Keratinocyte (primary cell): ENCODE data around the gene HS1BP3. TPM values are rescaled to one million over a fixed set of nuclear protein-coding genes. Genes with fewer than 3 reads are reported as not detected.

Experiments used
- DNase-seq: peaks from one replicate; pipeline ENCODE4 v3.0.0-alpha.2; 2011; ENCODE audit warnings: low read depth, missing footprints, low spot score
- FAIRE-seq: peaks from 2 replicates; lab custom pipeline; 2011; peaks lifted over from hg19 to GRCh38; lab: Jason Lieb, UNC
- H2AFZ ChIP-seq: 2 replicates; pipeline ENCODE4 v1.6.0; 2012; ENCODE audit warnings: low read length, control low read depth, inconsistent platforms; ENCODE audit not compliant: control insufficient read depth
- H3K27ac ChIP-seq: 2 replicates; pipeline ENCODE4 v1.5.1; 2011; ENCODE audit warnings: low read length; ENCODE audit not compliant: control insufficient read depth, insufficient read depth
- H3K27me3 ChIP-seq: 3 replicates; pipeline ENCODE4 v1.6.0; 2011; ENCODE audit warnings: low read length; ENCODE audit not compliant: control insufficient read depth, insufficient read depth; ENCODE audit errors: extremely low read depth
- H3K36me3 ChIP-seq, 2 experiments: 2 replicates in 1 of 2; 3 replicates in 1 of 2; pipeline ENCODE4 v1.5.1; 2011; ENCODE audit warnings: low read length in 2 of 2, mild to moderate bottlenecking in 1 of 2; ENCODE audit not compliant: control insufficient read depth in 2 of 2, insufficient read depth in 2 of 2; ENCODE audit errors: extremely low read depth in 1 of 2
- H3K4me1 ChIP-seq: 3 replicates; pipeline ENCODE4 v1.5.1; 2011; ENCODE audit warnings: low read length; ENCODE audit not compliant: control insufficient read depth, insufficient read depth; ENCODE audit errors: extremely low read depth
- H3K4me2 ChIP-seq: 3 replicates; pipeline ENCODE4 v1.6.0; 2011; ENCODE audit warnings: low read depth, low read length; ENCODE audit not compliant: control insufficient read depth, insufficient read depth; ENCODE audit errors: extremely low read depth
- H3K4me3 ChIP-seq, 3 experiments: fragments of 200-600 bp in 1 of 3; sonication (generic) in 1 of 3; 2 replicates in 2 of 3; 3 replicates in 1 of 3; pipeline ENCODE4 v1.5.1; 2011 to 2016; ENCODE audit warnings: low read length in 3 of 3, mild to moderate bottlenecking in 3 of 3, control low read depth in 2 of 3, inconsistent platforms in 1 of 3, low read depth in 1 of 3, mixed read lengths in 1 of 3, mixed run types in 1 of 3, moderate library complexity in 1 of 3; ENCODE audit not compliant: control insufficient read depth in 2 of 3, insufficient read depth in 2 of 3; ENCODE audit errors: extremely low read depth in 1 of 3
- H3K79me2 ChIP-seq: 2 replicates; pipeline ENCODE4 v1.6.0; 2012; ENCODE audit warnings: low read length; ENCODE audit not compliant: control insufficient read depth, insufficient read depth
- H3K9ac ChIP-seq: 3 replicates; pipeline ENCODE4 v1.6.0; 2011; ENCODE audit warnings: low read length; ENCODE audit not compliant: control insufficient read depth, insufficient read depth; ENCODE audit errors: extremely low read depth
- H3K9me1 ChIP-seq: 3 replicates; pipeline ENCODE4 v1.6.0; 2011; ENCODE audit warnings: low read length; ENCODE audit not compliant: control insufficient read depth, insufficient read depth; ENCODE audit errors: extremely low read depth
- H3K9me3 ChIP-seq: 2 replicates; pipeline ENCODE4 v1.5.1; 2012; ENCODE audit warnings: low read depth, low read length; ENCODE audit not compliant: control insufficient read depth
- H4K20me1 ChIP-seq: 3 replicates; pipeline ENCODE4 v1.6.0; 2011; ENCODE audit warnings: low read length; ENCODE audit not compliant: control insufficient read depth, insufficient read depth; ENCODE audit errors: extremely low read depth
- CTCF ChIP-seq, 3 experiments: IDR thresholded peaks in 1 of 3; conservative IDR thresholded peaks in 1 of 3; optimal IDR thresholded peaks in 1 of 3; 2 replicates in 2 of 3; 3 replicates in 1 of 3; pipeline versions ENCODE3 to v1.5.1; 2011; ENCODE audit warnings: low read length in 3 of 3, mild to moderate bottlenecking in 3 of 3, moderate library complexity in 2 of 3, control low read depth in 1 of 3, inconsistent platforms in 1 of 3; ENCODE audit not compliant: insufficient read depth in 2 of 3; ENCODE audit errors: extremely low read depth in 1 of 3
- EZH2 ChIP-seq: IDR thresholded peaks from one replicate; pipeline ENCODE4 v1.6.1; 2012; ENCODE audit warnings: inconsistent platforms, mild to moderate bottlenecking, low read length, moderate library complexity
- dilution Hi-C: fragments of 300-500 bp; cut with MboI; formaldehyde crosslinking; loops from one replicate; pipeline ENCODE4 v1.7.0; 2020; ENCODE audit warnings: low sequenced_read_pairs; ENCODE audit not compliant: extremely low pct_ligation_motif_present
- polyA plus RNA-seq, 5 experiments: library from polyadenylated mRNA; depleted of rRNA in 3 of 5; stranded (reverse) in 3 of 5; stranded (forward) in 1 of 5; unstranded in 1 of 5; fragments of >200 nt; gene quantifications; 1 replicate in 1 of 5; 2 replicates in 3 of 5; 3 replicates in 1 of 5; pipeline versions ENCODE4 v1.2.1 to v1.2.3, GENCODE V29; 2011 to 2012; ENCODE audit warnings: missing spikeins in 2 of 5, low read depth in 1 of 5, low replicate concordance in 1 of 5

The HS1BP3 gene
- polyA plus RNA-seq, 1 donor (not counting 4 experiments of a cell fraction or from before 2014, with no cell fraction given) = 18.5 TPM

- H3K4me1 ChIP-seq = peaks cover 4% of the 10 kb centered on the region
- dilution Hi-C loops = no loop called here
Observed at GRCh38 chr2:20669562-20670314, 18.8 kb upstream of the HS1BP3 start.

GRCh38 chr2:20668871-20669475 lies 18.1 kb upstream of the HS1BP3 start:
- H3K27me3 ChIP-seq = peaks cover 91% of the 10 kb centered on the region

More at GRCh38 chr2:20669562-20670314, 18.8 kb upstream of the HS1BP3 start:
- no peaks in the 10 kb centered on the region for H3K9me1 ChIP-seq
- no peak overlapping the region for H3K4me2 ChIP-seq
- H3K4me3 ChIP-seq = no peak overlapping the region
- H3K9ac ChIP-seq = no peak overlapping the region
- no peaks in the 10 kb centered on the region for H3K36me3 ChIP-seq
- no peak for TF ChIP-seq EZH2
- TF ChIP-seq CTCF (optimal IDR thresholded peaks at IDR 0.05 in 1 of 3, IDR thresholded peaks at IDR 0.05 in 1 of 3, conservative IDR thresholded peaks at IDR 0.05 in 1 of 3; ENCODE audit: extremely low read depth in 1 of 3, insufficient read depth in 2 of 3, low read length in 3 of 3) = no peak
- no peaks in the 10 kb centered on the region for H3K9me3 ChIP-seq
- H3K27ac ChIP-seq = no peak overlapping the region
- H4K20me1 ChIP-seq = no peaks in the 10 kb centered on the region
- no peak for FAIRE-seq
- H3K27me3 ChIP-seq = peaks cover 85% of the 10 kb centered on the region
- no peak for DNase-seq
- no peaks in the 10 kb centered on the region for H3K79me2 ChIP-seq
- H2AFZ ChIP-seq = no peak overlapping the region

More at GRCh38 chr2:20668871-20669475, 18.1 kb upstream of the HS1BP3 start:
- dilution Hi-C loops = no loop called here
- Histone ChIP-seq H3K9me3 (no peaks in the 10 kb centered on the region), H3K4me3 (no peak overlapping the region), H3K9ac (no peak overlapping the region), H3K4me2 (no peak overlapping the region), H4K20me1 (no peaks in the 10 kb centered on the region), H3K27ac (no peak overlapping the region), H3K79me2 (no peaks in the 10 kb centered on the region), H3K9me1 (no peaks in the 10 kb centered on the region), H3K4me1 (peaks cover 4% of the 10 kb centered on the region), H3K36me3 (no peaks in the 10 kb centered on the region), H2AFZ (no peak overlapping the region)
- FAIRE-seq (no peak), DNase-seq (no peak)
- TF ChIP-seq EZH2 (no peak), CTCF (optimal IDR thresholded peaks at IDR 0.05 in 1 of 3, IDR thresholded peaks at IDR 0.05 in 1 of 3, conservative IDR thresholded peaks at IDR 0.05 in 1 of 3; ENCODE audit: extremely low read depth in 1 of 3, insufficient read depth in 2 of 3, low read length in 3 of 3) (no peak)
